IMR-90 (cell line): Measurements from ENCODE around the gene ESRRG. TPM values are rescaled to one million over a fixed set of nuclear protein-coding genes. Genes with fewer than 3 reads are reported as not detected.

Experiments used
- ATAC-seq: fragments of 200-7000 bp; cut with Tn5 transposase; 2 replicates; pipeline ENCODE4 v1.9.1; 2020; ENCODE audit warnings: low read depth, mild to moderate bottlenecking, moderate library complexity
- Bru-seq: library from RNA; stranded (reverse); fragments of 400-500 nt; gene quantifications from one replicate; lab custom pipeline; 2021; lab: Mats Ljungman, UMichigan
- BruChase-seq, 2 experiments: library from RNA; stranded (reverse); fragments of 400-500 nt; gene quantifications; one replicate each; lab custom pipeline; 2021; lab: Mats Ljungman, UMichigan
- BruUV-seq: library from RNA; stranded (reverse); fragments of 400-500 nt; replicated peaks from 2 replicates; lab custom pipeline; 2021; lab: Mats Ljungman, UMichigan
- CTCF ChIA-PET: fragments of 300-600 bp; formaldehyde crosslinking; extraction: SDS; loops from one replicate; lab custom pipeline; 2021; ENCODE audit warnings: antibody characterized with exemption; lab: Yijun Ruan, JAX
- POLR2A ChIA-PET: fragments of 300-600 bp; sonication (Branson Sonifier 250); formaldehyde crosslinking; loops from one replicate; lab custom pipeline; 2022; ENCODE audit warnings: antibody characterized with exemption; ENCODE audit not compliant: unreplicated experiment; lab: Charles Lee
- DNase-seq: peaks from one replicate; pipeline ENCODE4 v3.0.0; 2013
- H2AFZ ChIP-seq: replicated peaks from 2 replicates; pipeline ENCODE3; 2013; ENCODE audit warnings: low read length, mild to moderate bottlenecking; ENCODE audit not compliant: poor library complexity
- H2AK5ac ChIP-seq: 2 replicates; pipeline ENCODE4 v1.6.1; 2013; ENCODE audit warnings: low read depth, low read length, inconsistent platforms
- H2AK9ac ChIP-seq: replicated peaks from 2 replicates; pipeline ENCODE3; 2013; ENCODE audit warnings: mild to moderate bottlenecking, low read depth, low read length, moderate library complexity; ENCODE audit not compliant: poor library complexity
- H2BK120ac ChIP-seq: 2 replicates; pipeline ENCODE4 v1.6.1; 2013; ENCODE audit warnings: low read depth, low read length, inconsistent platforms
- H2BK15ac ChIP-seq: 3 replicates; pipeline ENCODE4 v1.6.1; 2013; ENCODE audit warnings: low read depth, low read length, inconsistent platforms
- H2BK20ac ChIP-seq: 2 replicates; pipeline ENCODE4 v1.6.1; 2013; ENCODE audit warnings: low read depth, mild to moderate bottlenecking, inconsistent platforms, low read length, moderate library complexity
- H2BK5ac ChIP-seq: 2 replicates; pipeline ENCODE4 v1.6.1; 2013; ENCODE audit warnings: mild to moderate bottlenecking, low read depth, low read length, inconsistent platforms; ENCODE audit not compliant: poor library complexity, severe bottlenecking
- H3K14ac ChIP-seq: replicated peaks from 2 replicates; pipeline ENCODE4 v1.6.1; 2013; ENCODE audit warnings: low read depth, low read length, inconsistent platforms
- H3K18ac ChIP-seq: 2 replicates; pipeline ENCODE4 v1.6.1; 2013; ENCODE audit warnings: low read depth, low read length, control low read depth
- H3K23ac ChIP-seq: 2 replicates; pipeline ENCODE4 v1.6.1; 2013; ENCODE audit warnings: low read depth, low read length, inconsistent platforms
- H3K27ac ChIP-seq: 2 replicates; pipeline ENCODE4 v1.5.1; 2013; ENCODE audit warnings: mild to moderate bottlenecking, control low read depth, low read length; ENCODE audit not compliant: insufficient read depth
- H3K27me3 ChIP-seq: 2 replicates; pipeline ENCODE4 v1.6.1; 2013; ENCODE audit warnings: low read length; ENCODE audit not compliant: control insufficient read depth, insufficient read depth
- H3K36me3 ChIP-seq: 2 replicates; pipeline ENCODE4 v1.6.1; 2013; ENCODE audit warnings: low read length, mixed read lengths; ENCODE audit not compliant: control insufficient read depth, insufficient read depth
- H3K4ac ChIP-seq: 2 replicates; pipeline ENCODE4 v1.6.1; 2013; ENCODE audit warnings: low read depth, low read length, inconsistent platforms
- H3K4me1 ChIP-seq: 2 replicates; pipeline ENCODE4 v1.6.1; 2013; ENCODE audit warnings: low read length, mixed read lengths; ENCODE audit not compliant: control insufficient read depth, insufficient read depth
- H3K4me2 ChIP-seq: 2 replicates; pipeline ENCODE4 v1.6.1; 2013; ENCODE audit warnings: low read depth, mild to moderate bottlenecking, control low read depth, low read length, moderate library complexity
- H3K4me3 ChIP-seq: 2 replicates; pipeline ENCODE4 v1.5.1; 2013; ENCODE audit warnings: low read depth, mild to moderate bottlenecking, control low read depth, low read length, moderate library complexity; ENCODE audit not compliant: insufficient read depth
- H3K56ac ChIP-seq: 2 replicates; pipeline ENCODE4 v1.6.1; 2013; ENCODE audit warnings: low read length, inconsistent platforms; ENCODE audit not compliant: insufficient read depth; ENCODE audit errors: extremely low read depth
- H3K79me1 ChIP-seq, 2 experiments: 2 replicates each; pipeline ENCODE4 v1.6.1; 2013; ENCODE audit warnings: low read length in 2 of 2, inconsistent platforms in 1 of 2, low read depth in 1 of 2
- H3K9ac ChIP-seq: 2 replicates; pipeline ENCODE4 v1.6.1; 2013; ENCODE audit warnings: low read depth, low read length, control low read depth
- H3K9me1 ChIP-seq: 2 replicates; pipeline ENCODE4 v1.6.1; 2013; ENCODE audit warnings: low read length, inconsistent platforms; ENCODE audit not compliant: insufficient read depth
- H3K9me3 ChIP-seq: 2 replicates; pipeline ENCODE4 v1.6.1; 2013; ENCODE audit warnings: low read length; ENCODE audit not compliant: control insufficient read depth, insufficient read depth
- H4K20me1 ChIP-seq: 2 replicates; pipeline ENCODE4 v1.6.1; 2013; ENCODE audit warnings: low read length, inconsistent platforms; ENCODE audit not compliant: insufficient read depth
- H4K5ac ChIP-seq: 2 replicates; pipeline ENCODE4 v1.6.1; 2013; ENCODE audit warnings: mild to moderate bottlenecking, low read depth, low read length, control low read depth
- H4K8ac ChIP-seq, 2 experiments: 2 replicates each; pipeline ENCODE4 v1.6.1; 2013; ENCODE audit warnings: low read depth in 2 of 2, low read length in 2 of 2, control low read depth in 1 of 2, inconsistent platforms in 1 of 2
- H4K91ac ChIP-seq: 2 replicates; pipeline ENCODE4 v1.6.1; 2013; ENCODE audit warnings: low read depth, low read length, inconsistent platforms; ENCODE audit not compliant: insufficient read depth
- CEBPB ChIP-seq: IDR thresholded peaks from 2 replicates; pipeline ENCODE4 v1.6.1; 2012; ENCODE audit warnings: low read depth, low read length, improper control_type of control experiment
- CHD1 ChIP-seq: IDR thresholded peaks from 2 replicates; pipeline ENCODE4 v1.6.1; 2012; ENCODE audit warnings: low read depth, low read length, improper control_type of control experiment
- CTCF ChIP-seq: conservative IDR thresholded peaks from 2 replicates; pipeline ENCODE4 v1.5.1; 2012; ENCODE audit warnings: mild to moderate bottlenecking, low read depth, low read length, improper control_type of control experiment
- FOS ChIP-seq: fragments of 150-350 bp; IDR thresholded peaks from 2 replicates; pipeline ENCODE4 v1.6.1; 2016; ENCODE audit warnings: low read depth, low read length
- NFE2L2 ChIP-seq: fragments of 150-350 bp; IDR thresholded peaks from 2 replicates; pipeline ENCODE4 v1.6.1; 2016; ENCODE audit warnings: low read depth, mild to moderate bottlenecking, low read length
- RCOR1 ChIP-seq: IDR thresholded peaks from 2 replicates; pipeline ENCODE4 v1.6.1; 2012; ENCODE audit warnings: mild to moderate bottlenecking, low read length, improper control_type of control experiment; ENCODE audit not compliant: insufficient replicate concordance
- RFX5 ChIP-seq: IDR thresholded peaks from 2 replicates; pipeline ENCODE4 v1.8.0; 2012; ENCODE audit warnings: low read depth, mild to moderate bottlenecking, low read length, moderate library complexity
- USF2 ChIP-seq: fragments of 150-350 bp; IDR thresholded peaks from 2 replicates; pipeline ENCODE4 v1.6.1; 2017; ENCODE audit warnings: mild to moderate bottlenecking, antibody characterized with exemption, low read length, low read depth
- WGBS, 2 experiments: methylation state at CpG; one replicate each; pipeline versions ENCODE4 v1.1.5 to v1.1.7; 2013; ENCODE audit warnings: missing lambda C conversion rate in 2 of 2; ENCODE audit not compliant: insufficient read length in 1 of 2; ENCODE audit errors: extremely low coverage in 2 of 2; 5-methylcytosine and 5-hydroxymethylcytosine counted together
- dilution Hi-C: fragments of 300-500 bp; cut with HindIII; formaldehyde crosslinking; loops from one replicate; pipeline ENCODE4 v1.14.3; 2018; ENCODE audit warnings: low sequenced_read_pairs; ENCODE audit not compliant: unreplicated experiment
- in situ Hi-C: fragments of 300-500 bp; cut with MboI; formaldehyde crosslinking; loops from 3 replicates; pipeline ENCODE4 v1.14.3; 2019; ENCODE audit warnings: low sequenced_read_pairs, inconsistent platforms, mixed read lengths
- intact Hi-C: fragments of 100-400 bp; cut with micrococcal nuclease; formaldehyde crosslinking; loops from 2 replicates; pipeline ENCODE4 v1.10.0; 2022
- long read RNA-seq: library from polyadenylated mRNA; unstranded; transcript quantifications from one replicate; pipeline ENCODE4 v2.0.0, GENCODE V29; 2021; ENCODE audit not compliant: unreplicated experiment
- polyA plus RNA-seq, 3 experiments: library from polyadenylated mRNA; depleted of rRNA; stranded (reverse); fragments of >200 nt; gene quantifications; 2 replicates each; pipeline ENCODE4 v1.2.3, GENCODE V29; 2012; ENCODE audit warnings: low replicate concordance in 1 of 3
- total RNA-seq: library from RNA; depleted of rRNA; stranded (reverse); fragments of >200 nt; gene quantifications from 2 replicates; pipeline ENCODE4 v1.2.3, GENCODE V29; 2012; rRNA removed
- TF ChIP-seq, protein P1 (sequence below): fragments of 150-350 bp; IDR thresholded peaks from 2 replicates; pipeline ENCODE4 v1.6.1; 2016; ENCODE audit warnings: low read depth, mild to moderate bottlenecking, low read length, moderate library complexity, borderline replicate concordance

Gene ESRRG
- 0.54 and 0.56 TPM in 2 replicates for total RNA-seq
- polyA plus RNA-seq (2012; rRNA removed) = 0.16 and 0.17 TPM in 2 replicates
- 0.07 and 0.23 TPM in 2 replicates for polyA plus RNA-seq (2012; cell fraction: cytosol; rRNA removed)
- 0.05 and 0.49 TPM in 2 replicates for polyA plus RNA-seq (2012; cell fraction: nucleus; rRNA removed; ENCODE audit: low replicate concordance)
- Bru-seq, nascent RNA = percentile 29 among the genes with signal in this experiment
- percentile 24 among the genes with signal in this experiment for BruChase-seq, experiment 1, labeled RNA remaining after a 6-hour chase
- percentile 28 among the genes with signal in this experiment for BruChase-seq, experiment 2, labeled RNA remaining after a 2-hour chase
- long read RNA-seq = 0 reads

DNA sequence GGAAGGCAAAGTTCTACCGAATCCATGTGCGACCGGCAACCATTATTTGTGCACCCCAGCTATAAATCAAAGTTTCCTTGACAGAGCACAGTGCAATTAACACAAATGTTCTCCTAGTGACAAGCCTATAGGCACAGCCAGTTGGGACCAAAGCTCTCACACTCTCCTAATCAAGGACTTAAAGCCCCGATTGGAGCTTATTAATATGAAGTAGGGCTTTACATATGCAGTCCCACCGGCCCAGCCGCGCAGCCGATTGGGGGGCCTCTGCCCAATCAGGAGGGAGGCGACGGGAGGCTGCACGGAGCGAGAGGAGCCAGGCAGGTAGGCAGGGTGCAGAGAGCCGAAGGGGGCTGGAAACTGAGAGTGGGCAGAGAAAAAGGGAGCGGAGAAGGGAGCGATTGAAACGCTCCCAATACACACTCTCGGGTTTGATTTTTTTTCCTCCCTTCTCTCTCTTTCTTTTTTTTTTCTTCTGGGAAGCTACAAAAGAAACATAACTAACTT lies at the start of gene ESRRG:
ESRRG (minus strand) TSS at position 156 of the 507 bp plus-strand sequence; CDS start at position 26, 130 bp downstream.
- Histone ChIP-seq H3K27ac (no peak within 1 kb of the TSS), H2BK120ac (no peak within 1 kb of the TSS), H3K18ac (no peak within 1 kb of the TSS), H2AFZ (peak within 1 kb of the TSS; percentile 82), H2BK20ac (no peak within 1 kb of the TSS), H4K20me1 (no peaks in the 10 kb centered on the region), H3K4me3 (peak within 1 kb of the TSS; percentile 37), H3K27me3 (no peaks in the 10 kb centered on the region), H3K9me3 (no peaks in the 10 kb centered on the region), H3K79me1 (no peaks in the 10 kb centered on the region), H3K23ac (no peak within 1 kb of the TSS), H4K8ac (no peak within 1 kb of the TSS), H3K4ac (no peak within 1 kb of the TSS), H2BK15ac (no peak within 1 kb of the TSS), H3K9ac (peak within 1 kb of the TSS; percentile 14; the same call in 1 of the 2 replicates), H3K14ac (no peak within 1 kb of the TSS), H3K56ac (no peak within 1 kb of the TSS), H3K36me3 (no peaks in the 10 kb centered on the region), H3K4me2 (peak within 1 kb of the TSS; percentile 80), H3K9me1 (peaks cover 3% of the 10 kb centered on the region; the same call in 1 of the 2 replicates), H3K4me1 (peaks cover 2% of the 10 kb centered on the region; the same call in 1 of the 2 replicates), H2AK9ac (no peak within 1 kb of the TSS), H2BK5ac (no peak within 1 kb of the TSS), H4K91ac (no peak within 1 kb of the TSS), H2AK5ac (no peak within 1 kb of the TSS), H4K5ac (no peak within 1 kb of the TSS)
- TF ChIP-seq USF2 (no peak), FOS (no peak), CEBPB (no peak), RCOR1 (no peak), NFE2L2 (no peak), RFX5 (no peak), CTCF (no peak), CHD1 (no peak)
- TF ChIP-seq, protein P1, sequence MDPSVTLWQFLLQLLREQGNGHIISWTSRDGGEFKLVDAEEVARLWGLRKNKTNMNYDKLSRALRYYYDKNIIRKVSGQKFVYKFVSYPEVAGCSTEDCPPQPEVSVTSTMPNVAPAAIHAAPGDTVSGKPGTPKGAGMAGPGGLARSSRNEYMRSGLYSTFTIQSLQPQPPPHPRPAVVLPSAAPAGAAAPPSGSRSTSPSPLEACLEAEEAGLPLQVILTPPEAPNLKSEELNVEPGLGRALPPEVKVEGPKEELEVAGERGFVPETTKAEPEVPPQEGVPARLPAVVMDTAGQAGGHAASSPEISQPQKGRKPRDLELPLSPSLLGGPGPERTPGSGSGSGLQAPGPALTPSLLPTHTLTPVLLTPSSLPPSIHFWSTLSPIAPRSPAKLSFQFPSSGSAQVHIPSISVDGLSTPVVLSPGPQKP = no peak
- in situ Hi-C loops (no loop called here), dilution Hi-C loops (no loop called here), intact Hi-C loops (loop anchor here (5.0 kb wide), 3 partner anchors 121 to 501 kb away; no protein-coding TSS in a partner anchor)
- DNase-seq = peak; percentile 17
- CTCF ChIA-PET = interaction anchor here (0.6 to 1.2 kb wide), 4 partner anchors 11 to 96 kb away, joined by 3 to 4 read pairs (median 3); no protein-coding TSS in a partner anchor
- peak; percentile 93 for ATAC-seq
- BruUV-seq = no TSS peak
- POLR2A ChIA-PET = interaction anchor here (0.6 kb wide), 1 partner anchor 370 kb away, joined by 3 read pairs; no protein-coding TSS in a partner anchor
- WGBS, 2 experiments = no CpG with 5 or more reads among the region's 17 CpGs
